CD8-positive, alpha-beta memory T cell (primary cell): ENCODE results near the gene FHOD1. TPM values are rescaled to one million over a fixed set of nuclear protein-coding genes. Genes with fewer than 3 reads are reported as not detected.

Source experiments
- CTCF ChIA-PET: fragments of 350-600 bp; sonication (Branson Sonifier 250); formaldehyde crosslinking; loops from one replicate; lab custom pipeline; 2021; ENCODE audit warnings: antibody characterized with exemption; lab: Charles Lee
- POLR2A ChIA-PET: fragments of 350-600 bp; sonication (Branson Sonifier 250); formaldehyde crosslinking; loops from one replicate; lab custom pipeline; 2021; ENCODE audit warnings: antibody characterized with exemption; lab: Charles Lee
- DNase-seq, 5 donors: peaks; one replicate each; pipeline versions ENCODE4 v3.0.0 to v3.0.0-alpha.2; 2020 to 2022; ENCODE audit warnings: mixed read lengths in 1 of 5
- H3K27ac ChIP-seq: one replicate; pipeline ENCODE4 v1.7.0; 2013; ENCODE audit warnings: low read depth, mild to moderate bottlenecking, low read length, moderate library complexity
- H3K27me3 ChIP-seq: 2 replicates; pipeline ENCODE4 v1.7.0; 2013; ENCODE audit warnings: low read length, mild to moderate bottlenecking; ENCODE audit not compliant: insufficient read depth, poor library complexity, severe bottlenecking
- H3K36me3 ChIP-seq: 2 replicates; pipeline ENCODE4 v1.7.0; 2013; ENCODE audit warnings: mild to moderate bottlenecking, low read length, moderate library complexity; ENCODE audit not compliant: insufficient read depth
- H3K4me1 ChIP-seq: 2 replicates; pipeline ENCODE4 v1.7.0; 2013; ENCODE audit warnings: mild to moderate bottlenecking, low read length, moderate library complexity; ENCODE audit not compliant: insufficient read depth
- H3K4me3 ChIP-seq: 2 replicates; pipeline ENCODE4 v1.7.0; 2013; ENCODE audit warnings: mild to moderate bottlenecking, low read length
- H3K9me3 ChIP-seq: 2 replicates; pipeline ENCODE4 v1.7.0; 2013; ENCODE audit warnings: mild to moderate bottlenecking, low read length
- H3K27ac Mint-ChIP-seq, 8 donors: one replicate each; pipeline ENCODE4 v1.8.0; 2020 to 2021; ENCODE audit warnings: mixed read lengths in 8 of 8, mild to moderate bottlenecking in 6 of 8, inconsistent platforms in 3 of 8, moderate library complexity in 3 of 8
- H3K27me3 Mint-ChIP-seq, 2 donors: one replicate each; pipeline ENCODE4 v1.8.0; 2020 to 2021; ENCODE audit warnings: mixed read lengths in 2 of 2, mild to moderate bottlenecking in 1 of 2, moderate library complexity in 1 of 2
- H3K36me3 Mint-ChIP-seq, 3 donors: one replicate each; pipeline ENCODE4 v1.8.0; 2020 to 2021; ENCODE audit warnings: mixed read lengths in 3 of 3, inconsistent platforms in 1 of 3, mild to moderate bottlenecking in 1 of 3
- H3K4me1 Mint-ChIP-seq, 3 donors: one replicate each; pipeline ENCODE4 v1.8.0; 2020 to 2021; ENCODE audit warnings: mixed read lengths in 3 of 3, inconsistent platforms in 1 of 3, mild to moderate bottlenecking in 1 of 3
- H3K4me3 Mint-ChIP-seq, 7 donors: one replicate each; pipeline ENCODE4 v1.8.0; 2020 to 2021; ENCODE audit warnings: mixed read lengths in 7 of 7, mild to moderate bottlenecking in 6 of 7, moderate library complexity in 4 of 7, inconsistent platforms in 2 of 7
- H3K9me3 Mint-ChIP-seq, 5 donors: one replicate each; pipeline ENCODE4 v1.8.0; 2020 to 2022; ENCODE audit warnings: mixed read lengths in 5 of 5, mild to moderate bottlenecking in 3 of 5, moderate library complexity in 2 of 5, inconsistent platforms in 1 of 5
- polyA plus RNA-seq: library from polyadenylated mRNA; unstranded; fragments of 300-500 nt; fragmentation: Illumina TruSeq; gene quantifications from one replicate; pipeline ENCODE4 v1.2.3, GENCODE V29; 2021
- total RNA-seq, 2 experiments: library from RNA; stranded (reverse); gene quantifications; one replicate each; pipeline ENCODE4 v1.2.3, GENCODE V29; 2021

Gene FHOD1
- total RNA-seq, result 100 to 1,000 TPM; 111 to 117 TPM
- 5.5 TPM for polyA plus RNA-seq

- Mint-ChIP-seq H3K9me3 (no peaks in the 10 kb centered on the region), H3K36me3 (peaks cover 0 to 6% (median 0%) of the 10 kb centered on the region in 3 donors), H3K27me3 (no peaks in the 10 kb centered on the region), H3K4me1 (peaks cover 31 to 56% (median 52%) of the 10 kb centered on the region in 3 donors), H3K27ac (peak within 1 kb of the TSS; percentile 67 to 97 (median 90)), H3K4me3 (peak within 1 kb of the TSS; percentile 82 to 97 (median 91))
- CTCF ChIA-PET, result interaction anchor here (0.6 to 1.9 kb wide), 7 partner anchors 12 to 267 kb away, joined by 3 to 7 read pairs (median 3); partner anchors contain the start of genes FBXL8, TMEM208 and TRADD
- H3K4me1 ChIP-seq, result peaks cover 48% of the 10 kb centered on the region
- no peaks in the 10 kb centered on the region for H3K27me3 ChIP-seq
- H3K9me3 ChIP-seq, result no peaks in the 10 kb centered on the region
- H3K36me3 ChIP-seq, result no peaks in the 10 kb centered on the region
- POLR2A ChIA-PET, result interaction anchor here (1.6 to 2.0 kb wide), 2 partner anchors 21 to 62 kb away, joined by 5 to 14 read pairs; partner anchors contain the start of gene TMEM208
- peak within 1 kb of the TSS; percentile 73 for H3K4me3 ChIP-seq
- H3K27ac ChIP-seq, result peak within 1 kb of the TSS; percentile 72
- DNase-seq, result peak; percentile 90 to 97 (median 95)
Measured at GRCh38 chr16:67247192-67248072, at the start of gene FHOD1. Gene FHOD1 (minus strand): TSS chr16:67247481. CDS start chr16:67247410, 71 bp downstream.

DNA sequence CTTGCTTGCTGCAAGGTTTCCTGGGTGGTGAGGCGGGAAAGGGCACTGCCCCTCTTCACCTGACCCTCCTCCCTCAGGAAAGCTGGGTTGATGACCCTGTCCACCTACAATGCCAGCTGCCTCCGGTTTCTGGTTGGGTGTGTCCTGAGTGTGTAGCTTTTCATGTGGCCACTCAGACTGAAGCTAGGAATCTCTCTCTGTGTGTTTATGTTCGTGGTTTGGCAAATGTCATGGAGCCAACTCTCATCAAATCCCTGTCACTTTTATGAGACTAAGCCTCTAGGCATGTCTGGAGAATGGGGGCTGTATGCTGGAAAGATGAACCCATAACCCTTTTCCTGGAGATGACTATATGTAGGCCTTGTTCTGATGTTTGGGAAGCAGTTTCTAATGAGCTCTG, 49.1 kb upstream of the FHOD1 start:
- ChIA-PET CTCF (no interaction called here), POLR2A (interaction anchor here (0.6 kb wide), 1 partner anchor 16 kb away, joined by 3 read pairs; no protein-coding TSS in a partner anchor)
- Histone ChIP-seq H3K36me3 (no peaks in the 10 kb centered on the region), H3K4me1 (no peaks in the 10 kb centered on the region), H3K27me3 (no peaks in the 10 kb centered on the region), H3K9me3 (no peaks in the 10 kb centered on the region), H3K27ac (no peak overlapping the region), H3K4me3 (no peak overlapping the region)
- Mint-ChIP-seq H3K4me3 (no peak overlapping the region), H3K4me1 (peaks cover 0 to 6% (median 0%) of the 10 kb centered on the region in 3 donors), H3K9me3 (no peaks in the 10 kb centered on the region), H3K27ac (no peak overlapping the region), H3K27me3 (peaks cover 0 to 2% of the 10 kb centered on the region in 2 donors), H3K36me3 (no peaks in the 10 kb centered on the region)
- no peak for DNase-seq

DNA sequence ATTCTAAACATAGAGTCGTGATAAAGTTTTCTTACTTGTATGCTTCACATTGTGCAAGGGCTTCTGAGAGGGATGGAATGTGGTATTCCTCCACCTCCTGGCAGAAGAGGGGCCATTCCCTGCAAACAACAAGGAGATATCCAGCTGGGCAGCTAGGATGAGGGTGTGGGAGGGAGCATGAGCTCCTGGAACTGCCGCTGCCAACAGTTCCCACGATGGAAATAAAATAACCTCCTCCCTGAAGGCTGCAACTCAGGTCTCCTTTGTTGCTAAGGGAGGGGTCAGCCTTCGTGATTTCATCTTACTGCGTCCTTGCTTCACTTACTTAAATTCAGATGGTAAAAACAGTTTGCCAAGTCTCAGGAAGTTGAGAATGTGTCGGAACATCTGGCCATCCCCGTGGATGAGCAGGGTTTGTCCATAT, 47.7 kb upstream of the FHOD1 start:
- H3K4me1 Mint-ChIP-seq, result peaks cover 6 to 17% (median 8%) of the 10 kb centered on the region in 3 donors
- Histone ChIP-seq H3K27ac (no peak overlapping the region), H3K9me3 (no peaks in the 10 kb centered on the region), H3K36me3 (no peaks in the 10 kb centered on the region), H3K4me3 (no peak overlapping the region), H3K4me1 (no peaks in the 10 kb centered on the region), H3K27me3 (no peaks in the 10 kb centered on the region)
- H3K36me3 Mint-ChIP-seq, result no peaks in the 10 kb centered on the region
- ChIA-PET CTCF (no interaction called here), POLR2A (no interaction called here)
- no peaks in the 10 kb centered on the region for H3K9me3 Mint-ChIP-seq
- no peaks in the 10 kb centered on the region for H3K27me3 Mint-ChIP-seq
- H3K4me3 Mint-ChIP-seq, result no peak overlapping the region
- DNase-seq, result no peak
- H3K27ac Mint-ChIP-seq, result no peak overlapping the region

GRCh38 chr16:67294171-67294757, 47.0 kb upstream of the FHOD1 start:
- ChIA-PET POLR2A (no interaction called here), CTCF (no interaction called here)
- Mint-ChIP-seq H3K4me3 (no peak overlapping the region), H3K4me1 (peaks cover 12 to 24% (median 15%) of the 10 kb centered on the region in 3 donors), H3K27me3 (no peaks in the 10 kb centered on the region), H3K36me3 (no peaks in the 10 kb centered on the region), H3K9me3 (no peaks in the 10 kb centered on the region), H3K27ac (peak overlapping the region in 1 of 8 donors; percentile 39)
- H3K4me1 ChIP-seq, result peaks cover 5% of the 10 kb centered on the region
- no peaks in the 10 kb centered on the region for H3K36me3 ChIP-seq
- DNase-seq, result no peak
- H3K4me3 ChIP-seq, result no peak overlapping the region
- no peak overlapping the region for H3K27ac ChIP-seq
- no peaks in the 10 kb centered on the region for H3K27me3 ChIP-seq
- no peaks in the 10 kb centered on the region for H3K9me3 ChIP-seq

GRCh38 chr16:67291461-67291860, 44.2 kb upstream of the FHOD1 start:
- Mint-ChIP-seq H3K4me3 (no peak overlapping the region), H3K27ac (peak overlapping the region in 1 of 8 donors; percentile 70), H3K27me3 (no peaks in the 10 kb centered on the region), H3K9me3 (no peaks in the 10 kb centered on the region), H3K4me1 (peaks cover 16 to 29% (median 17%) of the 10 kb centered on the region in 3 donors), H3K36me3 (peaks cover 0 to 2% (median 0%) of the 10 kb centered on the region in 3 donors)
- Histone ChIP-seq H3K9me3 (no peaks in the 10 kb centered on the region), H3K27ac (no peak overlapping the region), H3K4me3 (no peak overlapping the region), H3K4me1 (peaks cover 10% of the 10 kb centered on the region), H3K36me3 (no peaks in the 10 kb centered on the region), H3K27me3 (no peaks in the 10 kb centered on the region)
- CTCF ChIA-PET, result no interaction called here
- POLR2A ChIA-PET, result no interaction called here
- DNase-seq, result no peak

- Mint-ChIP-seq H3K9me3 (no peaks in the 10 kb centered on the region), H3K4me1 (peaks cover 16 to 22% (median 19%) of the 10 kb centered on the region in 3 donors), H3K36me3 (peaks cover 0 to 4% (median 2%) of the 10 kb centered on the region in 3 donors), H3K27me3 (no peaks in the 10 kb centered on the region), H3K4me3 (no peak overlapping the region), H3K27ac (no peak overlapping the region)
- ChIA-PET POLR2A (no interaction called here), CTCF (interaction anchor here (1.2 kb wide), 1 partner anchor 9 kb away, joined by 3 read pairs; no protein-coding TSS in a partner anchor)
- Histone ChIP-seq H3K27ac (no peak overlapping the region), H3K4me3 (no peak overlapping the region), H3K27me3 (no peaks in the 10 kb centered on the region), H3K4me1 (peaks cover 10% of the 10 kb centered on the region), H3K9me3 (no peaks in the 10 kb centered on the region), H3K36me3 (no peaks in the 10 kb centered on the region)
- no peak for DNase-seq
Measured at GRCh38 chr16:67287960-67288359, 40.7 kb upstream of the FHOD1 start.

- H3K27me3 Mint-ChIP-seq, result no peaks in the 10 kb centered on the region
- no peaks in the 10 kb centered on the region for H3K27me3 ChIP-seq
- DNase-seq, result peak in 1 of 5 donors; percentile 32
- peaks cover 10% of the 10 kb centered on the region for H3K4me1 ChIP-seq
- ChIA-PET CTCF (no interaction called here), POLR2A (no interaction called here)
- peaks cover 0 to 4% (median 2%) of the 10 kb centered on the region in 3 donors for H3K36me3 Mint-ChIP-seq
- peaks cover 16 to 22% (median 19%) of the 10 kb centered on the region in 3 donors for H3K4me1 Mint-ChIP-seq
- no peaks in the 10 kb centered on the region for H3K9me3 ChIP-seq
- H3K4me3 Mint-ChIP-seq, result no peak overlapping the region
- H3K27ac ChIP-seq, result no peak overlapping the region
- H3K9me3 Mint-ChIP-seq, result no peaks in the 10 kb centered on the region
- H3K36me3 ChIP-seq, result no peaks in the 10 kb centered on the region
- no peak overlapping the region for H3K4me3 ChIP-seq
- no peak overlapping the region for H3K27ac Mint-ChIP-seq
Measured at GRCh38 chr16:67286441-67287235, 39.4 kb upstream of the FHOD1 start.
